ENCODE data around the gene ZNF451.
A peak's percentile ranks its signal among the peaks of the same experiment; 100 is the strongest.

ZNF451 gene

DNA sequence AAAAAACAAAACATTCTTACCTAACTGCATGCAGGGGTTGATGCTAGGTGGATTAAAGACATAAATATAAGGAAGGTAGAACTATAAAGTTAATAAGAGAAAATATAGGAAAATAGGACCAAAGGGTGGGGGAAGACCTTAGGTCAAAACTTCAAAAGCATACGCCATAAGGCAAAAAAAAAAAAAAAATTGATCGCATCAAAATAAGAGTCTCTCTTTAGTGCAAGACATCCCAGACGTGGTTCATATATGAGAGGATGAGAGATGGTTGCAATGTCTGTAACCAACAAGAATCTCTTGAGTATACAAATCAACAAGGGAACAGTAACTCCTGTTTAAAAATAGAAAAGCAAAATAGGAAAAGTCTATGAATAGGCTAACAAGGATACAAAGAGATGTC lies 90.6 kb downstream of the ZNF451 start:
- DNase-seq (ENCODE audit: low read depth): no peak
- TF ChIP-seq, protein P1, sequence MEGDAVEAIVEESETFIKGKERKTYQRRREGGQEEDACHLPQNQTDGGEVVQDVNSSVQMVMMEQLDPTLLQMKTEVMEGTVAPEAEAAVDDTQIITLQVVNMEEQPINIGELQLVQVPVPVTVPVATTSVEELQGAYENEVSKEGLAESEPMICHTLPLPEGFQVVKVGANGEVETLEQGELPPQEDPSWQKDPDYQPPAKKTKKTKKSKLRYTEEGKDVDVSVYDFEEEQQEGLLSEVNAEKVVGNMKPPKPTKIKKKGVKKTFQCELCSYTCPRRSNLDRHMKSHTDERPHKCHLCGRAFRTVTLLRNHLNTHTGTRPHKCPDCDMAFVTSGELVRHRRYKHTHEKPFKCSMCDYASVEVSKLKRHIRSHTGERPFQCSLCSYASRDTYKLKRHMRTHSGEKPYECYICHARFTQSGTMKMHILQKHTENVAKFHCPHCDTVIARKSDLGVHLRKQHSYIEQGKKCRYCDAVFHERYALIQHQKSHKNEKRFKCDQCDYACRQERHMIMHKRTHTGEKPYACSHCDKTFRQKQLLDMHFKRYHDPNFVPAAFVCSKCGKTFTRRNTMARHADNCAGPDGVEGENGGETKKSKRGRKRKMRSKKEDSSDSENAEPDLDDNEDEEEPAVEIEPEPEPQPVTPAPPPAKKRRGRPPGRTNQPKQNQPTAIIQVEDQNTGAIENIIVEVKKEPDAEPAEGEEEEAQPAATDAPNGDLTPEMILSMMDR (conservative IDR thresholded peaks at IDR 0.05; ENCODE audit: low read depth, low read length): no peak
- H3K4me3 ChIP-seq (ENCODE audit: low read length): no peak overlapping the region

DNA sequence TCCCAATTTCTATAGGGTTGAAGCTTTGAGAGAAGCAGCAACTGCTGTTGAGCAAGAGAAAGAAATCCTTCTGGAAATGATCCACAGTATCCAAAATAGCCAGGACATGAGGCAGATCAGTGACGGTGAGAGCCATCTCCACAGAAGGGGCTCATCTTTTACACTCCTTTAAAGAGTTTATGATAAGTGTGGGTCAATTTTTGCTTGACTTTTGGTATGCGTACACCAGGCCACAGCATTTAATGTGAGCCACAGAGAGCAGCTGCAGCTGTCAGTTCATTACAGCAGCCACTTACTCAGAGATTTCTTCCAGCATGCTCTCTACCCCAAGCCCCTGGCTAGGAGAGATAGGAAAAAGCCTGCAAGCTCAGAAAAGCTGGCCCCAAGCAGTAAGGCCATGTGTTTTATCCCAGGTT lies 92.0 kb downstream of the ZNF451 start:
- no peak overlapping the region for H3K4me3 ChIP-seq (ENCODE audit: low read length)
- TF ChIP-seq, protein P1 (conservative IDR thresholded peaks at IDR 0.05; ENCODE audit: low read depth, low read length): no peak
- DNase-seq (ENCODE audit: low read depth): no peak

DNA sequence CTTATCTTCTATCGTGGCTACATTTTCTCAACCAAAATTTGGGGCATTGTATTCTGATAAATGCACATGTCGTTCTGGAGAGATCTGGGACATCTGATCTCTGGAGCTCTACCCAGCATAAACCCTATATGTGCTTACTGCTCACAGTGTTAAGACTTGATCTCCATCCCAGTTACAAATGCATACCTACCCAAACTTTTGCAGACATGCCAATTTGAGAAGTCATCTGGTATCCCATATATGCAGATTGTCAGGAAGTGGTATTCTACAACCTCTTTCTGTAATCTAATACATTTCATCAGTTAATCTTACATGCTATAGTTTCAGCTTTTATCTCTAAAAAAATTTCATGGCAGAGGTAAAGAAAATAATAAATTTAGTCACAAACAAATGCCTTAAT lies 93.3 kb downstream of the ZNF451 start:
- TF ChIP-seq, protein P1 (conservative IDR thresholded peaks at IDR 0.05; ENCODE audit: low read depth, low read length): no peak
- no peak for DNase-seq (ENCODE audit: low read depth)
- no peak overlapping the region for H3K4me3 ChIP-seq (ENCODE audit: low read length)

DNA sequence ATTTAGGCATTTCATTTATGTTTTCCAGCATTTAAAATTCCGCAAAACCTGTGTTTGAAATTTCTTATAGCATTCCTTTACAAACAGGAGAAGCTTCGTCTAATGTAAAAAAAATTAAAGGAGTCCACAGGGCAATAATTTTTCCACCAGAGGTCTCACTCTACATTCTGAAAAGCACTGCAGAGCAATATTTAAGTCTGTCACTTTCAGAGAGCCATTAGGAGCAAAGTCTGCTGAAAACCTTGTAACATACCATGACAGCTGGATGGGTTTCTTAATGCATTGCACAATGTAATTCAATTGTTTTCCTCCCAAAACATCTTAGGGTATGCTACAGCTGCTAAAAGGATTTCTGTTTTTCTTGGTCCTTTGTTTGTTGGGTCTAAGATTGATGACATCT lies 100.2 kb downstream of the ZNF451 start:
- DNase-seq (ENCODE audit: low read depth): no peak

DNA sequence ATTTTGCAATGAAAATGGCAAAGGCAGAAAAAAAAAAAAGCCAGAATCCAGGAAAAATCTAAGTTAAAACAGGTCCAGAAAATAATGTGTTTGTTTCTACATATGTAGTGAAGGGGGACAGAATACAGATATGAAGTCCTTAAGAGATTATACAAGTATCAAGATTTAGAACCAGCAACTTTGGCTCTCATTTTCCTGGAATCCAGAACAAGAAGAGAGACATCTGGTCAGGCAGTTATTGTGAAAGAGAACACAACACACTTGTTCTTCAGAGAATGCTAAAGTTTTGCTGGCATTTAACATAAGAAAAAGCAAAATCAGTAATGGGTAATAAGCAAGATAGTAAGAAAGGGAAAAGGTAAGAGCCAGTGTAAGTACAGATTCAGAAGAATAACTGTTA lies 103.2 kb downstream of the ZNF451 start:
- no peak for DNase-seq (ENCODE audit: low read depth)
- TF ChIP-seq, protein P1 (conservative IDR thresholded peaks at IDR 0.05; ENCODE audit: low read depth, low read length): no peak
- H3K4me3 ChIP-seq (ENCODE audit: low read length): no peak overlapping the region

More for the DNA sequence above, 100.2 kb downstream of the ZNF451 start:
- TF ChIP-seq, protein P1 (conservative IDR thresholded peaks at IDR 0.05; ENCODE audit: low read depth, low read length): peak; percentile 49
- H3K4me3 ChIP-seq (ENCODE audit: low read length): no peak overlapping the region

DNA sequence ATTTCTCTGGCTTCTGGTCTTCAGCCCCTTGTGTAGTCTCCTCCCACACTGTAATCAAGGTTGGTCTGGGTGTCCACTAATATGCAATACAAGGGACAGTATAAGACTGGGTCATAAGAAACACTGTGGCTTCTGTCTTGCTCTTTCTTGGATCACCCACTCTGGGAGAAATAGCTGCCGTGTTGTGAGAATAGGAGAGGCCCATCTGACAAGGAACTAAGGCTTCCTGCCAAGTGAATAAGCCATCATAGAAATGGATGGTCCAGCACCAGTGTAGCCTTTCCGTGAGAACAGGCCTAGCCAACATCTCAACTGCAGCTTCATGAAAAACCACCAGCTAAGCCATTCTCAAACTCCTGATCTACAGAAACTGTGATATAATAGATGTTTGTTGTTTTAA lies 105.5 kb downstream of the ZNF451 start:
- no peak for DNase-seq (ENCODE audit: low read depth)
- TF ChIP-seq, protein P1 (conservative IDR thresholded peaks at IDR 0.05; ENCODE audit: low read depth, low read length): no peak

DNA sequence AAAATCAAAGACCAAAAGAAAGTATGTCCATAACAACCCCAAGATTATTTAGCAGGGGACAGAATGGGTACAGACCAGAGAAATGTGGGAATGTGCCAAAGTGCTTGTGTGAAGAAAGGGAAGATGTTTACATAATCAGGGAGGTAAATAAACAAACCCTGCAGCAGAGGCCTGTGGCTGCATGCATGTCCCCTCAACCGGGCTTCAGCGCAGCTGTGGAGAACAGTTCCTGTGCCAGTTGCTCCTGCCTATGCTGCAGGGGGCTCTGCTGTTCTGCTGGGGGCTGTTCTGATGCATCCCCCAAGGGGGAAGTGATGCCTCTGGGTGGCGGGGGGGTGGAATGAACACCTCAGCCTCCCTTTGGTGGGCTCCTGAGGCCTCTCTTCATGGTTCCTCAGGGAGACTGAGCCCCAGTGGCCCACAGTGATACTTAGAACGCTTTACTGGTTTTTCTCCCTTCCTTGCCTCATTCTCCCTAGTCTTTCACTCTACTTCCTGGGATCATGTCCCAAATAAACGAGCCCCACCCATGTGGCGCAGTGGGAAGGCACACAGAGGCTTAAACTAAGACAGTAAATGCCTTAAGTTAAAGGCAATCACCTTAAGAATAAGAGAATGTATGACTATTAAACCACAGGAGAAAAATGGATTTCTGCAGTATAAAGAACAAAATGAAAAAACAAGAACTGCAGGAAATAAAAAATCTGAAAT lies 109.1 kb downstream of the ZNF451 start:
- H3K4me3 ChIP-seq (ENCODE audit: low read length): no peak overlapping the region
- DNase-seq (ENCODE audit: low read depth): no peak
- TF ChIP-seq, protein P1 (conservative IDR thresholded peaks at IDR 0.05; ENCODE audit: low read depth, low read length): no peak

More for the DNA sequence above, 105.5 kb downstream of the ZNF451 start:
- H3K4me3 ChIP-seq (ENCODE audit: low read length): no peak overlapping the region

All from retinal pigment epithelial cell (primary cell).